ENCODE measurements around the gene ZNF678.
"Not testable (repeated sequence)": the region's sequence is repeated elsewhere in the genome, so short reads cannot be mapped to it uniquely, and the experiment has no call there.

Gene ZNF678

GRCh38 chr1:227563324-227564201, at the start of gene ZNF678:
Gene ZNF678 (plus strand): TSS chr1:227563556. CDS start chr1:227650992, 87,436 bp downstream.
- DNase-seq, result peak; percentile 96

GRCh38 chr1:227518876-227519275, 44.5 kb upstream of the ZNF678 start:
- no peak for DNase-seq

DNA sequence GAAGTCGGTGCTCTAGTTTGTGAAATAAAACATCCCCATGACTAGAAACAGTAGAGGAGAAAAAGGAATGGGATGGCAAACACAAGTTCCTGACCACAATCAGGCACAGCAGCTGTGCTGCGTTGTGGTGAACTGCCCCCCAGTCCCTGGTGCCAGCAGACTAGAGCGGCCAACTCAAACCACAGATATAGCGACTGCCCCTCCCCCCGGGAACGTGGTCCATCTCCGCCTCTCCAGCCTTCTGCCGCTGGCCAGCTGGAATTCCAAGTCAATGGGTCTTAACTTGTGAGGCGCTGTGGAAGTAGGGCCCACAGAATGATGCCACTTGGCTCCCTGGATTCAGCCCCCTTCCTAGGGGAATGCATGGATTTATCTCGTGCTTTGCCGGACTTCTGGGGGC, 41.6 kb upstream of the ZNF678 start:
- no peak for DNase-seq

- DNase-seq, result no peak
These were observed 36.8 kb upstream of the ZNF678 start for GRCh38 chr1:227526524-227526923.

DNA sequence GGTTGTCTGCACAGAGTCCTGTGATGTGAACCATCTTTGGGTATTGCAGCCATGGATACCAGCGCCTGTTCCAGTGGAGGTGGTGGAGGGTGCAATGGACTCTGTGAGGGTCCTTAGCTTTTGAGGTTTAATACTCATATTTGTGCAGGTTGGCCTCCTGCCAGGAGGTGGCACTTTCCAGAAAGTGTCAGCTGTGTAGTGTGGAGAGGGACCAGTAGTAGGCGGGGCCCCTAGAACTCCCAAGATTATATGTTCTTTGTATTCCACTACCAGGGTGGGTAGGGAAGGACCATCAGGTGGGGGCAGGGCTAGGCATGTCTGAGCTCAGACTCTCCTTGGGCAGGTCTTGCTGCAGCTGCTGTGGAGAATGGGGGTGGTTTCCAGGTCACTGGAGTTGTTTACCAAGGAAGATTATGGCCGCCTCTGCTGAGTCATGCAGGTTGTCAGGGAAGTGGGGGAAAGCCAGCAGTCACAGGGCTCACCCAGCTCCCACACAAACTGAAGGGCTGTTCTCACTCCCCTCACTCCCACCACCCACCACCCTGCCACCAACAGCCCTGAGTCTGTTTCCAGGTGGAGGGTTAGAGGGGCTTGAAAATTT, 31.2 kb upstream of the ZNF678 start:
- no peak for DNase-seq

DNA sequence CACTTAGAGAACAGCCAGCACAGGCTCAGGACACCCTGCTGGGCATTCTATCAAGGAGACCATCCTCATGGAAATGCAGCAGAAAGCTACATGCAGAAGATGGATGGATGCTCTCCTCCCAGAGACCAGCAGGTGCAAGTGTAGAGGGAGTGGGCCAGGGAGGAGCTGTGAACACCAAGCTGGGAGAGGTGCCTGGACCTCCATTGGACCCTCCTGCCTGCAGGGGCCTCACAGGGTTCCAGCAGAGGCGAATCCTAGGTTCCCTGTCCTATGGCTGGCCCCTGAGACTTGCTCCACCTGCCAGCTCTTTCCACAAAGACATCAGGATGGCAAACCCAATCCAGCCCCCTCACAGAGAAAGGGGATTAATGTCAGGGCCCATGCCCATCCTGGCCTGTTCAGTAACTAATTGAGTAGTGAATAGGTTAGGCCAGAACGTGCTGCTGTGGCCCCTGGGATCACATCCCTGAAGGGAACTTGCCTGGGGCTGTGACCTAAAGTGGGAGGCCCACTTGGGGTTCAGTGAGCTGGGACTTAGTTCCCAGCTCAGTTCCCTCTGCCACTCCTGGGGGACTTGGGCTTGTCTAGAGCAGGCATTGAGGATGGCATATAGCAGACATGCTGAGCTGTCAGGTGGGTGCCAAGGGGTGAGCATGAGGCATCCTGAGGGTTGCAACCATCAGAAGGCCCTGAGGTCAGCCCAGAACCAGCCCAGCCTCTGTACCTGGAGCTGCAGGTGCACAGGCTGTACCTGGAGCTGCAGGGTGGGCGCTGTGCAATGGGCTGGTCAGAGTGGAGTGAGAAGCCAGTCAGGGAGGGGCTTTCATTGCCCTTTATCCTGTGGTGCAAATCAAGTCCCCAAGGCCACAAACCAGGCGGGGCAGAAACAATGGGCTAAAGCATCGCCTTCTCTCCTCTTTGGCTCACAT, 22.9 kb upstream of the ZNF678 start:
- no peak for DNase-seq

- no peak for DNase-seq
These were observed 22.2 kb upstream of the ZNF678 start for GRCh38 chr1:227541129-227541528.

GRCh38 chr1:227541796-227542152, 21.6 kb upstream of the ZNF678 start:
- no peak for DNase-seq

DNA sequence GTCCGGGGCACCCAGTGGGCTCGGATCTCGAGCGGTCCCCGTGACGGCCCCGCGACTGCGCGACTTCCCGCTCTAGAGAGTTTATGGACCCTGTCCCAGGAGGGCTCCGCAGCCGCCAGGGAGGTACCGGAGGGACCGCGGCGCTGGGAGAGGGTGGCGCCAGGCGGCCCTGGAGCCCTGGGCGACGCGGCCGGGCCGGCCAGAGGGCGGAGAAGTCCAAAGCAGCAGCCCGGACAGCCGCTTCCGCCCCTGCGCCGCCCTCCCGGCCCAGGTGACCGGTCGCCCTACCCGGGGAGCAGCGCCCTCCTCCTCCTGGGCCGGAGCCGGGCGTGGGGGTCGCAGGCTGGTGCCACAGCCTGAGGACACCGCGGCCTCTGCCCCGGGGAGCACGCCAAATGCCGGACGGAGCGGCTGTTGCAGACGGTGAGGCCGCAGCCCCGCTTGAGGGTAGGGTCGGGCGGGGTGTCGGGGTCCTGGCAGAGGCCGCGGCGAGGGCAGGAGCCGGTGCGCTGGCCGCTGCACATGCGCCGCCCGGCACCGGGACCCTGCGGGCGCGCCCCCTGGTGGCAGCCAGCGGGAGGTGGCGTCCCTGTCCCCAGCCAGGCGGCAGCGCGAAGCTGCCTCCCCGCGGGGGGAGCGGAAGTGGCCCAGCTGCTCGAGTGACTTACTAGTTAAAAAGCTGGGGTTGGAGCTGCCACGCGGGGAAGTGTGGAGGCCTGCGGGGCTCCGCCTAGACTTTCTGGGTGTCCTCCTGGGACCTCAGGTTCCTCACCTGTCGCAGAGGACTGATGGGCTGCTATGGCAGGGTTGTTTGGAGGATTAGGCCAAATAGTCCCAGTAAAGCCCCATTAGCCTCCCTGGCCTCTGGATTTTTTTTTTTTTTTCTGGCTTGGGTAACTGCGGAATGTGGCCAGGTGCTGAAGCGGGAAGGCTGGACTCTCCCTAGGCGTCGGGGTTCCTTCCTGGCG, 20.9 kb upstream of the ZNF678 start:
- peak; percentile 83 for DNase-seq

- DNase-seq, result no peak
These were observed 19.9 kb upstream of the ZNF678 start for GRCh38 chr1:227543283-227544066.

GRCh38 chr1:227544067-227545050, 19.0 kb upstream of the ZNF678 start:
- DNase-seq, result no peak

DNA sequence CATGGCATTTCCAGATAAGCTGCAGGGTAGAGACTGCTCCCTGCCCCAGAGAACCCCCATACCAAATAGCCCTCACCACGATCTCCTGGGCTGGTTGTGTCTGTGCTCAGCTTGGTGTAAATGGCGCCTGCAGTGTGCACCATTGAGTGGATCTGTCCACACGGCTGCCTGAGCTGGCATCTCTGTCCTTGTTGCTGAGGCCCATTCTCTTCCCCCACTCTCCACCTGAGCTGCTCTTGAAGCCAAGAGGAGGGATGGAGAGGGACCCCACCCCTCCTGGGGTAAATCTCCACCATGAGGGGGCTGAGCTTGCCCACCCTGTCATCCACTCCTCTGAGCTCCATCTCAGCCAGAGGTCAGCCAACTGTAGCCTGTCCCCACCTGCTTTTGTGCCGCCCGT, 18.0 kb upstream of the ZNF678 start:
- no peak for DNase-seq

- DNase-seq, result no peak
These were observed 17.3 kb upstream of the ZNF678 start for GRCh38 chr1:227546059-227546458.

- DNase-seq, result no peak
These were observed 16.6 kb upstream of the ZNF678 start for GRCh38 chr1:227546598-227547309.

DNA sequence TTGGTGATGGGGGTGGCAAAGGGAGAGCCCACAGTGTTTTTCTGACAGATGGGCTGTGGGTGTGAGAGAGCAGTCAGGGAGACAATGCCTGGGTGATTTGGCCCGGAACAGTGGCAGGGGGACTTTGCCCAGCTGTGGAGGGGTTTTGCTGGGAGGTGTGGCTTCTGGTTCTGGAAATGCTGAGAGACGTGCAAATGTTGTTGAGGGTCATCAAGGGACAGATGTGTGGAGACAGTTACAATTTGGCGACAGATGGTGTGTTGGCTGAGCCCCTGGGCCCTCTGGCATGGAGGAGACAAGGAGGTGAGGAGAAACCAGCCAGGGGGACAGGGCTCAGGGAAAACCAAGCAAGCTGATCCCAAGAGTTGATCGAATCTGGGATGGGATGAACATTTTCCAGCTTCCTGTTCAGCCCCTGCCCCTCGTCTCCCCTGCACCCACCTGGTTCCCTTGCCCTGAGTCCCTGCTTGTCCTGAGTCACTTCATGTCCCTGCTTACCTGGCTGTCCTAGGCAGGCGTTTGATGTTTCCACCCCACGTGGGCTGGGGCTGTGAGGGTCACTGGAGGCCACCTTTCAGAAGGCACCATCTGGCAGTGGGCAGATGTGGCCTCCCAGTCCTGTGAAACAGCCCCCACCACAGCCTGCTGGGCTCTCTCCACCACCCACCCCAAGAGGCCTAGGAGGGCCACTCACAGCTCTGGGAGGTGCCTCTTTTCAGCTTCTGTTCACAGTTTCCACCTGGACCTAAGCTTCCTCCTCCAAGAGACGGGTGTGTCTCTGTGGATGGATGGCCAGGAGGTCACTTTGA, 15.8 kb upstream of the ZNF678 start:
- no peak for DNase-seq

- no peak for DNase-seq
These were observed 15.3 kb upstream of the ZNF678 start for GRCh38 chr1:227548119-227548397.

DNA sequence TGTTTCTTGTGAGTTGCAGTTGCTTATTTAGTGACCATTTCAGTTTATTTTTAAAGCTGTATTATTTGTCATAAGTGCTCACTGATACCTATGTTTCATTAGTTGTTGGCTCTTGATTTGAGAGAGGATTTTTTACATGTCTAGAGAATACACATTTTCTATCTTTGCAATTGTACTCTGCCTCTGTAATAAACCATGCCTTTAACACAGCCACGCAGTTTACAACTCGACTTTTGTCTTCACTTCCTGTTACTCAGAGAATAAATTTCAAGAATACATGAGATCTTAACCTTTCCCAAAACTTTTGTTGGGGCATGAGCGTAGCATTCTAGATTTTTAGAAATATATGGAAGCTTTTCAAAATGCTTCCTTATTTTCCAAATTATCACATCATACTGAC, 14.9 kb upstream of the ZNF678 start:
- DNase-seq, result no peak

DNA sequence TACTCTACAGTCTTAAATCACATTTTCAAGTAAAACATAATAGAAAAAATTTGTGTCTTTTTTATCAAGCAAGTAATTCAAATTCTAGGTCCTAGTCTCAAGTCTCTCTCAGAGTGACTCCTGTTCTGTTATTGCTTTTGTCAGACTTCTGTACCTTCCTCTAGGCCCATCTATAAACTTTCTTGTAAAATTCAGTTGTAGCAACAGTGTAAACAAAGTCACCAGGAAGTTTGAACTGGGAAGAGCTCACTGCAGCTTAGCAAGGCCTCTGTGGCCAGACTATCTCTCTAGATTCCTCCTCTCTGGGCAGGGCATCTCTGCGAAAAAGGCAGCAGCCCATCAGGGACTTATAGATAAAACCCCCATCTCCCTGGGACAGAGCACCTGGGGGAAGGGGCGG, 13.5 kb upstream of the ZNF678 start:
- no peak for DNase-seq

DNA sequence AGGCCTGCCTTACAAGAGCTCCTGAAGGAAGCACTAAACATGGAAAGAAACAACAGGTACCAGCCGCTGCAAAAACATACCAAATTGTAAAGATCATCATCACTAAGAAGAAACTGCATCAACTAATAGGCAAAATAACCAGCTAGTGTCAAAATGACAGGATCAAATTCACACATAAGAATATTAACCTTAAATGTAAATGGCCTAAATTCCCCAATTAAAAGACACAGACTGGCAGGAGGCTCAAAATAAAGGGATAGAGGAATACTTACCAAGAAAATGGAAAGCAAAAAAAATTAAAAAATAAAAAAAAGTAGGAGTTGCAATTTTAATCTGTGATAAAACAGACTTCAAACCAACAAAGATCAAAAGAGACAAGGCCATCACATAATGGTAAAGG, 11.5 kb upstream of the ZNF678 start:
- DNase-seq, result not testable (repeated sequence)

All from NCI-H510A treated with DMSO at 0.1 percent for 48 hours (cell line).